NT2/D1 (cell line): ENCODE data around the gene AIG1.

ENCODE experiments used
- DNase-seq: peaks from one replicate; pipeline ENCODE4 v3.0.0-alpha.2; 2011; ENCODE audit warnings: low read depth, low spot score
- H3K27me3 ChIP-seq: 2 replicates; pipeline ENCODE4 v1.6.0; 2011; ENCODE audit warnings: mild to moderate bottlenecking; ENCODE audit not compliant: insufficient read length, insufficient read depth
- H3K36me3 ChIP-seq: 2 replicates; pipeline ENCODE4 v1.6.1; 2011; ENCODE audit warnings: mild to moderate bottlenecking, low read length, mixed read lengths; ENCODE audit not compliant: insufficient read depth, insufficient read length
- H3K4me1 ChIP-seq: 2 replicates; pipeline ENCODE4 v1.5.1; 2011; ENCODE audit not compliant: insufficient read depth, insufficient read length
- H3K4me3 ChIP-seq: 2 replicates; pipeline ENCODE4 v1.5.1; 2011; ENCODE audit warnings: low read depth; ENCODE audit not compliant: insufficient read length
- H3K9ac ChIP-seq: 2 replicates; pipeline ENCODE4 v1.6.0; 2011; ENCODE audit warnings: low read depth; ENCODE audit not compliant: insufficient read length
- H3K9me3 ChIP-seq: 2 replicates; pipeline ENCODE4 v1.5.1; 2011; ENCODE audit warnings: mild to moderate bottlenecking, low read length; ENCODE audit not compliant: insufficient read depth
- SUZ12 ChIP-seq: IDR thresholded peaks from 2 replicates; pipeline ENCODE4 v1.6.1; 2011; ENCODE audit not compliant: insufficient read length, insufficient read depth; ENCODE audit errors: extremely low read depth
- YY1 ChIP-seq: IDR thresholded peaks from 2 replicates; pipeline ENCODE4 v1.6.1; 2011; ENCODE audit not compliant: insufficient read length, insufficient read depth
- ZNF274 ChIP-seq: IDR thresholded peaks from 2 replicates; pipeline ENCODE4 v1.6.1; 2011; ENCODE audit warnings: mild to moderate bottlenecking, low read depth, low read length

AIG1 gene

DNA sequence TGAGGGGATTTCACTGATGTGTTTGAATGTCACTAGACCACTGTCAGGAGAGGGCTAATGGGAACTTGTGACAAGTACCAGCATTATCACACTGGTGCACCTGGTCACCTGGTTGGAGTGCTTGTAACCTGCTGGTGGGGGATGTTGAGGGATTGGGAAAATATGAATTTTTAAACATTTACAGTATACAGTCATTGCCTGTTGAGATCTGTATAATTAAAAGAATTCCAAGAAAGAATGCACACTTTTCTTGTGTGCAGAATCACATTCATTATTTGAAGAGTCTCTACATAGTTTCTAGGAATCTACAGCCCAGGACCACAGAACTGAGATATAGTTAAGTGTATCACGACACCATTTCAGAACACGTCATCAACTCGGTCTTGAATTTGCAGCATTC is 118.4 kb downstream of the AIG1 start:
- Histone ChIP-seq H3K4me1 (no peaks in the 10 kb centered on the region), H3K4me3 (no peak overlapping the region), H3K36me3 (no peaks in the 10 kb centered on the region), H3K27me3 (no peaks in the 10 kb centered on the region), H3K9ac (no peak overlapping the region), H3K9me3 (peaks cover 10% of the 10 kb centered on the region; the same call in 1 of the 2 replicates)
- TF ChIP-seq ZNF274: no peak
- no peak for TF ChIP-seq SUZ12
- TF ChIP-seq YY1: no peak
- no peak for DNase-seq

DNA sequence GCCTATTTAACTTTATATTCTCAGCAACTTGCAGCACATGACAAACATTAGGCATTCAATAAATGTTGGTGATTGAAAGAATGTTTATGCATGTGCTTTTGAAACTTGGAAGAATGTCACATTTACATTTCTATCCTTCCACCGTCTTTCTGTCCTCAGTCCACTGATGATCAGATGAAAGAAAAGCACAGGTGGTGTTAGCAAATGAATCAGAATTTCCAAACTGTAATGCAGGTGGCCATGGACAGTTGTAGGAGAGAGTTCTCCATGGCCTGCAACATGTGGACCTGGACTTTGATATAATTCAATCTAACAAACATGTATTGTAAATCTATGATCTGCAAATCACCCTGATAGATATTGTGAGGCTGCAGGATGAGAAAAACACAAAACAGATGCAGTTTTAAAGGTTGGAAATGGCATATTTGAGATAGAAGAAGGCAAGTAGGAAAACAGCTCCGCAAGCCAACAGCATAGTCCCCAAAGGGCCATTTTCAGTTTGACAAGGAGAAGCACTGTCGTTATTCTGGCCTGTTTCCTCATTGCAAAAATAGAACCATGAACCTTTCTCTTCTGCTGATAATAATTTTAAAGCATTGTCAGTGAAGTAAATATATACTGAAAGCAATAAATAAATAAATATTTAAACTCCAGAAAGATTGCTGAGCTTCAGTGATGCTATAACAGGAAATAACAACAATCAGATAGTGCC is 119.4 kb downstream of the AIG1 start:
- Histone ChIP-seq H3K9ac (no peak overlapping the region), H3K27me3 (no peaks in the 10 kb centered on the region), H3K4me3 (no peak overlapping the region), H3K36me3 (no peaks in the 10 kb centered on the region), H3K9me3 (peaks cover 9% of the 10 kb centered on the region; the same call in 1 of the 2 replicates), H3K4me1 (no peaks in the 10 kb centered on the region)
- no peak for TF ChIP-seq SUZ12
- no peak for TF ChIP-seq YY1
- no peak for TF ChIP-seq ZNF274
- no peak for DNase-seq

DNA sequence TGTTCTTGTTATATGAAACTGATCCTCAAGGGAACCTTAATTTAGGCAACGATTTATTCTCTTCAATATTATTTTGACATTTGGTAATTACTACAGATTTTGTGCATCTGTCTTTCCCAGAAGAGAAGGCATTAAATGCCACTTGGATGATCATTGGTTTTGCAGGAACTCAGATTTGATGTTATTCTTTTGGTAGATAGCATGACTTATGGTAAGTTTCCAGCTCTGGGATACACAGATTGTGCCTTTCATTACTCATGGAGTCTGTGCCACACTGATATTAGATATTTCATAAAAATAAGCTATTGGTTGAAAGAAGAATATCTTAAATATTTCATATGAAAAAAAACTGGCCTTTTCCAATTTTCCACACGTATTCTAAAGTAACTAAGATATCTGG is 120.1 kb downstream of the AIG1 start:
- peaks cover 2% of the 10 kb centered on the region; the same call in 1 of the 2 replicates for H3K9me3 ChIP-seq

DNA sequence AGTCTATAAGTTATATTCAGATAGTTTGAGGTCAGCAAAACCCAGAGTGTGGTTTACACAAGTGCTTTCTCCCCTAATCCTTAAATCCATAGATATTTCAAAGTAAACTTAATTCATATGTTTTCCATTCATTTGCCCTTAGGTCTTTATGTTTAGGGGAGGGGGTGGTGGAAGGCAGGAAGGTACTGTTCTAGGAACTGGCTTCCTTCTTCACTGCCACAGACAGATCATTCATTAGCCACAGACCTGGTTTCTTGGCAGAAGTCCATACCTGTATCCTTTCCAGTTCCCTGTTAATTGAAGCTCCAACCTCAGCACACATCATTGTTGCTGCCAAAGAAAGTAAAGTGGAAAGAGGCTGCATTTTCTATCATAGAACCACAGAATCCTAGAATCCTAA is 123.0 kb downstream of the AIG1 start:
- TF ChIP-seq SUZ12 (no peak), YY1 (no peak), ZNF274 (no peak)
- Histone ChIP-seq H3K36me3 (no peaks in the 10 kb centered on the region), H3K27me3 (no peaks in the 10 kb centered on the region), H3K9ac (no peak overlapping the region), H3K4me3 (no peak overlapping the region), H3K4me1 (no peaks in the 10 kb centered on the region), H3K9me3 (no peaks in the 10 kb centered on the region)
- no peak for DNase-seq

More for the DNA sequence above, 120.1 kb downstream of the AIG1 start:
- Histone ChIP-seq H3K9ac (no peak overlapping the region), H3K27me3 (no peaks in the 10 kb centered on the region), H3K36me3 (no peaks in the 10 kb centered on the region), H3K4me3 (no peak overlapping the region), H3K4me1 (no peaks in the 10 kb centered on the region)
- no peak for TF ChIP-seq YY1
- TF ChIP-seq SUZ12: no peak
- TF ChIP-seq ZNF274: no peak
- DNase-seq: no peak

DNA sequence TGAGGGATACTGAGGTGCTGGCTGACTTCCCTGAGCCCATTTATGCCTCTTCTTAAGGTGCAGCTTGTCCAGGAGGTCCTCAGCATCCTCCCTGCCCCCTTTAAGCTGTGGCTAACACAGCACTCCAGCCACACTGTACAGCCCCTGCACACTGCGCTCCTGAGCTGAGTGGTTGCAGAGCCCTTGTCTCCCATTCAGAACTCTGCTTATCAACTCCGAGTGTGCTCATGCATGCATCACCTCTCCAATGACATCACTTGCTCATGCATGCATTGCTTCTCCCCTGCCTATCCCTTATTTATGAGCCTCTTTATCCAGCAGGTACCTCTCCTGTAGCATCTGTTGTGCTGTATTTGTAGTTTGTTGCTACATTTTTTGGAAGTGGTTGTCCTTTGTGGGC is 124.6 kb downstream of the AIG1 start:
- H3K9ac ChIP-seq: no peak overlapping the region
- DNase-seq: no peak
- H3K27me3 ChIP-seq: no peaks in the 10 kb centered on the region
- H3K4me1 ChIP-seq: no peaks in the 10 kb centered on the region
- no peak overlapping the region for H3K4me3 ChIP-seq
- TF ChIP-seq YY1 (no peak), ZNF274 (no peak), SUZ12 (no peak)
- H3K36me3 ChIP-seq: no peaks in the 10 kb centered on the region
- no peaks in the 10 kb centered on the region for H3K9me3 ChIP-seq

DNA sequence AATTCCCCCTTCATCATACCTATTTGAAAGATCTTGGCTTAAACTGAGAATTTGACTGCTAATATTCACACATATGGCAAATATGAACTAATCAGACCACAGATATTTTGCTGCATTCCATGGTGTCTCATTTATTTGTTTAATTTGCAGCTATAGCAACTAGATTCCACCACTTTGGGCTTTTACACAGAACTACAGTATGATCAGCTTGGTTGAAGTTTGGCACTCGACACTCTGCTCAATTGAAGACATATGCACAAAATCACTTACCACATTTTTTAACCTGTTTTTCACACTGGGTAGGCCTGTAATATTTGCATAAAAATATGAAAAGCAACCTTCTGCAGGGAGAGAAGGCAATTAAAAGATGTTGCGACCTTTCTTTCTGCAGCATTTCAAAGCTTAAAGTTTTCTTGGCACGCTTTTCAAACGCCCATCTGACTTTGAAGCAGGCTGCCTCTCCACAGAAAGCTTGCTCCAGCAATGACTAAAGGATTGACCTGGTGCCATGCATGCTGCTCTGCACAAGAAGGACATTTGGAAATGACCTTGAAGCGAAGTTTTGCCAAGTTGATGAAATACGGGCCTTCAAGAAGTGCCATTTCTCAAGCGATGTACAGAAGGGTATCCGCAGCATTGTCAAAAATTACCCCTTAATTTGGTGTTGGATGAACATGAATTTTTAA is 126.7 kb downstream of the AIG1 start:
- H3K4me3 ChIP-seq: no peak overlapping the region
- H3K9ac ChIP-seq: no peak overlapping the region
- no peak for DNase-seq
- no peak for TF ChIP-seq SUZ12
- no peak for TF ChIP-seq ZNF274
- no peak for TF ChIP-seq YY1
- no peaks in the 10 kb centered on the region for H3K9me3 ChIP-seq
- H3K36me3 ChIP-seq: no peaks in the 10 kb centered on the region
- H3K4me1 ChIP-seq: no peaks in the 10 kb centered on the region
- no peaks in the 10 kb centered on the region for H3K27me3 ChIP-seq

DNA sequence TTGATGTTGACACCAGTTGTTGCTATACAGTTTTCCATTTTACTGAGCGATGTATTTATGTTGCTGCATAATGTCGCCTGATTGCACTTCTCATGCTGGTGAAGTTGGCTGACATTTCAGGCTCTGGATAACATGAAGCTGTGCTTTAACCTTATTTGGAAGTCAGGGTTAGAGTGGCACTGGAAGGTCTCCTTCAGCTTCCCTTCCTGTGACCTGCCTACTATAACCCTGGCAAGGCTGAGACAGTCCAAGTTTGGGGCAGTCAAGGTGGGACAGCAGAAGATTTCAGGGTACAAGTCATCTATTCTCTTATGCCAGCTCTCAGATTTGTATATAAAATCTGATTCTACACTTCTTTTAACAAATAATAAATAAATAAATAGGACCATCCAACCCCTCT is 127.6 kb downstream of the AIG1 start:
- no peak for DNase-seq
- TF ChIP-seq ZNF274: no peak
- TF ChIP-seq YY1: no peak
- no peak for TF ChIP-seq SUZ12
- H3K4me1 ChIP-seq: no peaks in the 10 kb centered on the region
- no peak overlapping the region for H3K4me3 ChIP-seq
- H3K27me3 ChIP-seq: no peaks in the 10 kb centered on the region
- no peaks in the 10 kb centered on the region for H3K36me3 ChIP-seq
- H3K9ac ChIP-seq: no peak overlapping the region
- no peaks in the 10 kb centered on the region for H3K9me3 ChIP-seq
